H1 (cell line): ENCODE results near the gene ATPAF1. TPM values are rescaled to one million over a fixed set of nuclear protein-coding genes. Genes with fewer than 3 reads are reported as not detected.

Experiments used
- CTCF ChIA-PET: fragments of 300-600 bp; sonication (Branson Sonifier 250); formaldehyde crosslinking; loops from one replicate; lab custom pipeline; 2021; ENCODE audit not compliant: partially characterized antibody; lab: Charles Lee
- POLR2A ChIA-PET: fragments of 300-600 bp; sonication (Branson Sonifier 250); formaldehyde crosslinking; loops from one replicate; lab custom pipeline; 2021; ENCODE audit warnings: inconsistent platforms; ENCODE audit not compliant: partially characterized antibody; lab: Charles Lee
- DNase-seq, 2 experiments: peaks; one replicate each; pipeline versions ENCODE4 v3.0.0 to v3.0.0-alpha.2; 2010 to 2022; ENCODE audit warnings: low spot score in 2 of 2, low read depth in 1 of 2, mixed read lengths in 1 of 2
- FAIRE-seq: peaks from 2 replicates; lab custom pipeline; 2011; peaks lifted over from hg19 to GRCh38; lab: Jason Lieb, UNC
- H2AFZ ChIP-seq: 2 replicates; pipeline ENCODE4 v1.8.1; 2012; ENCODE audit warnings: low read length, inconsistent platforms
- H2AK5ac ChIP-seq: 2 replicates; pipeline ENCODE4 v1.6.1; 2013; ENCODE audit warnings: low read depth, low read length
- H2BK120ac ChIP-seq: replicated peaks from 2 replicates; pipeline ENCODE3; 2013; ENCODE audit warnings: low read depth, low read length, inconsistent platforms
- H2BK12ac ChIP-seq: 2 replicates; pipeline ENCODE4 v1.6.1; 2013; ENCODE audit warnings: low read depth, low read length
- H2BK15ac ChIP-seq: 2 replicates; pipeline ENCODE4 v1.6.1; 2013; ENCODE audit warnings: low read length
- H2BK20ac ChIP-seq: 2 replicates; pipeline ENCODE4 v1.6.1; 2013; ENCODE audit warnings: low read length
- H2BK5ac ChIP-seq: 2 replicates; pipeline ENCODE4 v1.6.1; 2013; ENCODE audit warnings: low read depth, low read length
- H3K14ac ChIP-seq: 2 replicates; pipeline ENCODE4 v1.6.1; 2013; ENCODE audit warnings: inconsistent platforms; ENCODE audit not compliant: insufficient read length
- H3K18ac ChIP-seq: 2 replicates; pipeline ENCODE4 v1.6.1; 2013; ENCODE audit warnings: low read length; ENCODE audit errors: extremely low read depth
- H3K23ac ChIP-seq: 2 replicates; pipeline ENCODE4 v1.6.1; 2013; ENCODE audit warnings: inconsistent platforms; ENCODE audit not compliant: insufficient read length
- H3K23me2 ChIP-seq: 2 replicates; pipeline ENCODE4 v1.6.1; 2013; ENCODE audit warnings: low read depth, low read length
- H3K27ac ChIP-seq: 2 replicates; pipeline ENCODE4 v1.6.1; 2011; ENCODE audit warnings: low read depth, low read length, inconsistent platforms
- H3K27me3 ChIP-seq, 4 experiments: replicated peaks in 1 of 4; 1 replicate in 1 of 4; 2 replicates in 3 of 4; pipeline versions ENCODE4 v1.6.1 to v1.8.1; 2011 to 2013; ENCODE audit warnings: low read length in 3 of 4, mild to moderate bottlenecking in 3 of 4, inconsistent platforms in 2 of 4, mixed read lengths in 2 of 4, moderate library complexity in 1 of 4; ENCODE audit not compliant: control insufficient read depth in 3 of 4, insufficient read depth in 3 of 4; ENCODE audit errors: extremely low read depth in 1 of 4
- H3K36me3 ChIP-seq, 4 experiments: 2 replicates each; pipeline versions ENCODE4 v1.6.1 to v1.8.1; 2011 to 2013; ENCODE audit warnings: mild to moderate bottlenecking in 4 of 4, low read length in 3 of 4, moderate library complexity in 2 of 4, control low read depth in 1 of 4, inconsistent platforms in 1 of 4; ENCODE audit not compliant: insufficient read depth in 4 of 4, control insufficient read depth in 2 of 4
- H3K4ac ChIP-seq: replicated peaks from 2 replicates; pipeline ENCODE3; 2013; ENCODE audit warnings: low read length, low read depth, mixed read lengths, inconsistent platforms; ENCODE audit not compliant: insufficient read length
- H3K4me1 ChIP-seq, 4 experiments: replicated peaks in 1 of 4; 1 replicate in 1 of 4; 2 replicates in 3 of 4; pipeline versions ENCODE4 v1.6.1 to v1.8.1; 2011 to 2013; ENCODE audit warnings: low read length in 3 of 4, inconsistent platforms in 2 of 4, mixed read lengths in 1 of 4; ENCODE audit not compliant: insufficient read depth in 4 of 4, control insufficient read depth in 3 of 4
- H3K4me2 ChIP-seq, 2 experiments: 2 replicates each; pipeline versions ENCODE4 v1.6.1 to v1.8.1; 2011 to 2013; ENCODE audit warnings: low read depth in 2 of 2, low read length in 2 of 2, control low read depth in 1 of 2, inconsistent platforms in 1 of 2, mild to moderate bottlenecking in 1 of 2; ENCODE audit not compliant: insufficient read depth in 1 of 2
- H3K4me3 ChIP-seq, 4 experiments: fragments of 200-600, 300-600 bp in 1 of 4; sonication (generic), shearing (Covaris generic), sonication (Bioruptor Twin) in 1 of 4; 2 replicates each; pipeline versions ENCODE4 v1.5.1 to v1.8.1; 2011 to 2016; ENCODE audit warnings: low read length in 4 of 4, low read depth in 3 of 4, control low read depth in 2 of 4, inconsistent platforms in 2 of 4, mild to moderate bottlenecking in 2 of 4, mixed read lengths in 1 of 4, moderate library complexity in 1 of 4; ENCODE audit not compliant: insufficient read depth in 2 of 4; ENCODE audit errors: extremely low read depth in 1 of 4
- H3K56ac ChIP-seq: replicated peaks from 2 replicates; pipeline ENCODE3; 2013; ENCODE audit warnings: low read depth, mild to moderate bottlenecking, mixed read lengths, low read length, inconsistent platforms; ENCODE audit not compliant: insufficient read length
- H3K79me1 ChIP-seq: 2 replicates; pipeline ENCODE4 v1.6.1; 2013; ENCODE audit warnings: low read depth, low read length, control low read depth
- H3K79me2 ChIP-seq, 2 experiments: 2 replicates each; pipeline versions ENCODE4 v1.6.1 to v1.8.1; 2012 to 2013; ENCODE audit warnings: low read length in 2 of 2, mild to moderate bottlenecking in 2 of 2, inconsistent platforms in 1 of 2; ENCODE audit not compliant: insufficient read depth in 2 of 2, control insufficient read depth in 1 of 2
- H3K9ac ChIP-seq, 4 experiments: replicated peaks in 1 of 4; 1 replicate in 1 of 4; 2 replicates in 3 of 4; pipeline versions ENCODE4 v1.6.1 to v1.8.1; 2011 to 2013; ENCODE audit warnings: low read depth in 3 of 4, low read length in 3 of 4, control low read depth in 2 of 4, mild to moderate bottlenecking in 2 of 4, moderate library complexity in 2 of 4, inconsistent platforms in 1 of 4; ENCODE audit errors: extremely low read depth in 1 of 4
- H3K9me3 ChIP-seq, 2 experiments: 2 replicates each; pipeline versions ENCODE4 v1.6.1 to v1.8.1; 2012 to 2013; ENCODE audit warnings: mild to moderate bottlenecking in 2 of 2, moderate library complexity in 2 of 2, control low read depth in 1 of 2, inconsistent platforms in 1 of 2, low read depth in 1 of 2, low read length in 1 of 2, mixed read lengths in 1 of 2; ENCODE audit not compliant: insufficient read depth in 2 of 2
- H4K20me1 ChIP-seq, 2 experiments: replicated peaks in 1 of 2; 2 replicates each; pipeline versions ENCODE3 to v1.8.1; 2011 to 2013; ENCODE audit warnings: inconsistent platforms in 2 of 2, low read length in 2 of 2, mild to moderate bottlenecking in 1 of 2; ENCODE audit not compliant: insufficient read depth in 2 of 2, control insufficient read depth in 1 of 2
- H4K5ac ChIP-seq: 2 replicates; pipeline ENCODE4 v1.6.1; 2013; ENCODE audit warnings: low read length, low read depth, mixed read lengths, inconsistent platforms; ENCODE audit not compliant: insufficient read length
- H4K8ac ChIP-seq: 2 replicates; pipeline ENCODE4 v1.8.0; 2013; ENCODE audit warnings: mild to moderate bottlenecking, moderate library complexity, low read length, inconsistent platforms; ENCODE audit not compliant: insufficient read depth; ENCODE audit errors: extremely low read depth
- H4K91ac ChIP-seq: replicated peaks from 2 replicates; pipeline ENCODE3; 2013; ENCODE audit warnings: low read length, mixed read lengths, inconsistent platforms; ENCODE audit not compliant: insufficient read length
- ASH2L ChIP-seq: fragments of 200-600, 300-600 bp; sonication (generic); IDR thresholded peaks from one replicate; pipeline ENCODE4 v1.7.1; 2017; ENCODE audit warnings: low read length
- ATF3 ChIP-seq: IDR thresholded peaks from 2 replicates; pipeline ENCODE4 v1.6.1; 2011; ENCODE audit warnings: low read depth, mild to moderate bottlenecking, low read length; ENCODE audit not compliant: insufficient read depth
- EP300 ChIP-seq, 2 experiments: IDR thresholded peaks; 1 replicate in 1 of 2; 2 replicates in 1 of 2; pipeline ENCODE4 v1.6.1; 2011 to 2012; ENCODE audit warnings: low read depth in 2 of 2, low read length in 2 of 2, mild to moderate bottlenecking in 2 of 2, borderline replicate concordance in 1 of 2, inconsistent platforms in 1 of 2, moderate library complexity in 1 of 2
- GTF2F1 ChIP-seq: IDR thresholded peaks from 2 replicates; pipeline ENCODE4 v1.6.1; 2012; ENCODE audit warnings: low read depth, low read length, improper control_type of control experiment, borderline replicate concordance
- JUN ChIP-seq: IDR thresholded peaks from 2 replicates; pipeline ENCODE4 v1.6.1; 2011; ENCODE audit warnings: low read depth, mild to moderate bottlenecking, improper control_type of control experiment, low read length
- RBBP5 ChIP-seq: IDR thresholded peaks from 2 replicates; pipeline ENCODE4 v1.7.1; 2012; ENCODE audit warnings: low read depth, mild to moderate bottlenecking, inconsistent platforms, low read length, moderate library complexity, borderline replicate concordance
- SIN3A ChIP-seq, 2 experiments: IDR thresholded peaks in 1 of 2; conservative IDR thresholded peaks in 1 of 2; 2 replicates each; pipeline ENCODE4 v1.6.1; 2011 to 2012; ENCODE audit warnings: low read length in 2 of 2, improper control_type of control experiment in 1 of 2, low read depth in 1 of 2, mild to moderate bottlenecking in 1 of 2
- YY1 ChIP-seq: IDR thresholded peaks from 2 replicates; pipeline ENCODE4 v1.6.1; 2011; ENCODE audit warnings: low read depth, mild to moderate bottlenecking, low read length
- WGBS, 2 experiments: shearing (Covaris generic) in 1 of 2; methylation state at CpG; one replicate each; pipeline versions ENCODE4 v1.1.6 to v1.1.7; 2013 to 2015; ENCODE audit warnings: low lambda C conversion rate in 2 of 2, mixed read lengths in 2 of 2, inconsistent platforms in 1 of 2, low coverage in 1 of 2, missing lambda C conversion rate in 1 of 2; ENCODE audit not compliant: insufficient replicate concordance in 2 of 2, insufficient coverage in 1 of 2, insufficient read length in 1 of 2; ENCODE audit errors: extremely low coverage in 1 of 2, missing lambda C conversion rate in 1 of 2; 5-methylcytosine and 5-hydroxymethylcytosine counted together
- polyA plus RNA-seq, 7 experiments: library from polyadenylated mRNA; depleted of rRNA in 3 of 7; stranded (reverse) in 5 of 7; unstranded in 2 of 7; fragments of >200 nt in 5 of 7; fragments of 200-250 nt in 2 of 7; gene quantifications; 1 replicate in 5 of 7; 2 replicates in 1 of 7; 4 replicates in 1 of 7; pipeline versions ENCODE4 v1.2.1 to v1.2.3, GENCODE V29; 2011 to 2013; ENCODE audit warnings: missing spikeins in 2 of 7, mixed read lengths in 2 of 7
- total RNA-seq: library from RNA; stranded (reverse); fragmentation: NEBNext Ultra II Directional; extraction: Animal tissue kit (Norgen Biotek cat#: 25700); gene quantifications from 2 replicates; pipeline ENCODE4 v1.2.1, GENCODE V29; 2021

The ATPAF1 gene
- total and polyA plus RNA-seq, 2 of the 8 experiments (the other 6 are each of a cell fraction or from before 2014, with no cell fraction given), result 46.7 to 55.9 TPM

GRCh38 chr1:46599059-46599970, 68.8 kb downstream of the ATPAF1 start:
- no peaks in the 10 kb centered on the region for H3K36me3 ChIP-seq
- 0 out of 7 replicates have a peak, but pooled peaks cover 0 to 2% (median 0%) of the 10 kb centered on the region in 4 experiments for H3K27me3 ChIP-seq
- ChIA-PET CTCF (interaction anchor here (1.0 to 10.7 kb wide), 6 partner anchors 17 to 157 kb away, joined by 3 to 126 read pairs (median 4); partner anchors contain the start of gene MOB3C), POLR2A (interaction anchor here (1.3 kb wide), 2 partner anchors 14 to 68 kb away, joined by 3 read pairs; no protein-coding TSS in a partner anchor)
- H3K9ac ChIP-seq, result no peak overlapping the region; a peak in 1 of 7 replicates
- FAIRE-seq (no peak), DNase-seq (no peak)
- H3K23me2 ChIP-seq, result peaks cover 6% of the 10 kb centered on the region; the same call in 1 of the 2 replicates
- H3K56ac ChIP-seq, result no peak overlapping the region
- no peak overlapping the region; the same call in 1 of the 2 replicates for H4K8ac ChIP-seq
- H3K79me1 ChIP-seq, result peaks cover 3% of the 10 kb centered on the region; the same call in 1 of the 2 replicates
- peaks cover 0 to 3% of the 10 kb centered on the region in 2 experiments for H4K20me1 ChIP-seq
- H3K4me2 ChIP-seq, result no peak overlapping the region
- H3K14ac ChIP-seq, result no peak overlapping the region
- H2BK12ac ChIP-seq, result no peak overlapping the region
- no peak overlapping the region for H2BK20ac ChIP-seq
- no peaks in the 10 kb centered on the region for H3K79me2 ChIP-seq
- H2AFZ ChIP-seq, result no peak overlapping the region
- H3K18ac ChIP-seq, result no peak overlapping the region
- WGBS, 2 experiments, result 82 to 100% methylated on average over 1 to 9 of the region's 9 CpGs
- H2BK5ac ChIP-seq, result no peak overlapping the region; the same call in 1 of the 2 replicates
- no peak overlapping the region for H2AK5ac ChIP-seq
- no peak overlapping the region for H3K27ac ChIP-seq
- H2BK15ac ChIP-seq, result no peak overlapping the region
- no peak overlapping the region for H3K4me3 ChIP-seq
- no peaks in the 10 kb centered on the region for H3K9me3 ChIP-seq
- H3K23ac ChIP-seq, result no peak overlapping the region
- no peak overlapping the region for H4K91ac ChIP-seq
- H2BK120ac ChIP-seq, result no peak overlapping the region
- H3K4ac ChIP-seq, result no peak overlapping the region
- H3K4me1 ChIP-seq, result peaks cover 0 to 5% (median 3%) of the 10 kb centered on the region in 4 experiments; a peak in 3 of 7 replicates
- no peak overlapping the region for H4K5ac ChIP-seq
- TF ChIP-seq ASH2L (no peak), JUN (no peak), GTF2F1 (no peak), RBBP5 (no peak), SIN3A (conservative IDR thresholded peaks at IDR 0.05 in 1 of 2, IDR thresholded peaks at IDR 0.05 in 1 of 2; ENCODE audit: low read depth in 1 of 2, low read length in 2 of 2) (no peak), EP300 (IDR thresholded peaks at IDR 0.05; ENCODE audit: borderline replicate concordance in 1 of 2, low read depth in 2 of 2, low read length in 2 of 2) (no peak), ATF3 (no peak), YY1 (no peak)
